H1 (cell line): Measurements from ENCODE around the gene PHLDA2. TPM values are rescaled to one million over a fixed set of nuclear protein-coding genes. Genes with fewer than 3 reads are reported as not detected.

Experiments used
- CTCF ChIA-PET: fragments of 300-600 bp; sonication (Branson Sonifier 250); formaldehyde crosslinking; loops from one replicate; lab custom pipeline; 2021; ENCODE audit not compliant: partially characterized antibody; lab: Charles Lee
- POLR2A ChIA-PET: fragments of 300-600 bp; sonication (Branson Sonifier 250); formaldehyde crosslinking; loops from one replicate; lab custom pipeline; 2021; ENCODE audit warnings: inconsistent platforms; ENCODE audit not compliant: partially characterized antibody; lab: Charles Lee
- DNase-seq, 2 experiments: peaks; one replicate each; pipeline versions ENCODE4 v3.0.0 to v3.0.0-alpha.2; 2010 to 2022; ENCODE audit warnings: low spot score in 2 of 2, low read depth in 1 of 2, mixed read lengths in 1 of 2
- FAIRE-seq: peaks from 2 replicates; lab custom pipeline; 2011; peaks lifted over from hg19 to GRCh38; lab: Jason Lieb, UNC
- H2AFZ ChIP-seq: 2 replicates; pipeline ENCODE4 v1.8.1; 2012; ENCODE audit warnings: low read length, inconsistent platforms
- H2AK5ac ChIP-seq: 2 replicates; pipeline ENCODE4 v1.6.1; 2013; ENCODE audit warnings: low read depth, low read length
- H2BK120ac ChIP-seq: replicated peaks from 2 replicates; pipeline ENCODE3; 2013; ENCODE audit warnings: low read depth, low read length, inconsistent platforms
- H2BK12ac ChIP-seq: 2 replicates; pipeline ENCODE4 v1.6.1; 2013; ENCODE audit warnings: low read depth, low read length
- H2BK15ac ChIP-seq: 2 replicates; pipeline ENCODE4 v1.6.1; 2013; ENCODE audit warnings: low read length
- H2BK20ac ChIP-seq: 2 replicates; pipeline ENCODE4 v1.6.1; 2013; ENCODE audit warnings: low read length
- H2BK5ac ChIP-seq: 2 replicates; pipeline ENCODE4 v1.6.1; 2013; ENCODE audit warnings: low read depth, low read length
- H3K14ac ChIP-seq: 2 replicates; pipeline ENCODE4 v1.6.1; 2013; ENCODE audit warnings: inconsistent platforms; ENCODE audit not compliant: insufficient read length
- H3K18ac ChIP-seq: 2 replicates; pipeline ENCODE4 v1.6.1; 2013; ENCODE audit warnings: low read length; ENCODE audit errors: extremely low read depth
- H3K23ac ChIP-seq: 2 replicates; pipeline ENCODE4 v1.6.1; 2013; ENCODE audit warnings: inconsistent platforms; ENCODE audit not compliant: insufficient read length
- H3K23me2 ChIP-seq: 2 replicates; pipeline ENCODE4 v1.6.1; 2013; ENCODE audit warnings: low read depth, low read length
- H3K27ac ChIP-seq: 2 replicates; pipeline ENCODE4 v1.6.1; 2011; ENCODE audit warnings: low read depth, low read length, inconsistent platforms
- H3K27me3 ChIP-seq, 4 experiments: replicated peaks in 1 of 4; 1 replicate in 1 of 4; 2 replicates in 3 of 4; pipeline versions ENCODE4 v1.6.1 to v1.8.1; 2011 to 2013; ENCODE audit warnings: low read length in 3 of 4, mild to moderate bottlenecking in 3 of 4, inconsistent platforms in 2 of 4, mixed read lengths in 2 of 4, moderate library complexity in 1 of 4; ENCODE audit not compliant: control insufficient read depth in 3 of 4, insufficient read depth in 3 of 4; ENCODE audit errors: extremely low read depth in 1 of 4
- H3K36me3 ChIP-seq, 4 experiments: 2 replicates each; pipeline versions ENCODE4 v1.6.1 to v1.8.1; 2011 to 2013; ENCODE audit warnings: mild to moderate bottlenecking in 4 of 4, low read length in 3 of 4, moderate library complexity in 2 of 4, control low read depth in 1 of 4, inconsistent platforms in 1 of 4; ENCODE audit not compliant: insufficient read depth in 4 of 4, control insufficient read depth in 2 of 4
- H3K4ac ChIP-seq: replicated peaks from 2 replicates; pipeline ENCODE3; 2013; ENCODE audit warnings: low read length, low read depth, mixed read lengths, inconsistent platforms; ENCODE audit not compliant: insufficient read length
- H3K4me1 ChIP-seq, 4 experiments: replicated peaks in 1 of 4; 1 replicate in 1 of 4; 2 replicates in 3 of 4; pipeline versions ENCODE4 v1.6.1 to v1.8.1; 2011 to 2013; ENCODE audit warnings: low read length in 3 of 4, inconsistent platforms in 2 of 4, mixed read lengths in 1 of 4; ENCODE audit not compliant: insufficient read depth in 4 of 4, control insufficient read depth in 3 of 4
- H3K4me2 ChIP-seq, 2 experiments: 2 replicates each; pipeline versions ENCODE4 v1.6.1 to v1.8.1; 2011 to 2013; ENCODE audit warnings: low read depth in 2 of 2, low read length in 2 of 2, control low read depth in 1 of 2, inconsistent platforms in 1 of 2, mild to moderate bottlenecking in 1 of 2; ENCODE audit not compliant: insufficient read depth in 1 of 2
- H3K4me3 ChIP-seq, 4 experiments: fragments of 200-600, 300-600 bp in 1 of 4; sonication (generic), shearing (Covaris generic), sonication (Bioruptor Twin) in 1 of 4; 2 replicates each; pipeline versions ENCODE4 v1.5.1 to v1.8.1; 2011 to 2016; ENCODE audit warnings: low read length in 4 of 4, low read depth in 3 of 4, control low read depth in 2 of 4, inconsistent platforms in 2 of 4, mild to moderate bottlenecking in 2 of 4, mixed read lengths in 1 of 4, moderate library complexity in 1 of 4; ENCODE audit not compliant: insufficient read depth in 2 of 4; ENCODE audit errors: extremely low read depth in 1 of 4
- H3K56ac ChIP-seq: replicated peaks from 2 replicates; pipeline ENCODE3; 2013; ENCODE audit warnings: low read depth, mild to moderate bottlenecking, mixed read lengths, low read length, inconsistent platforms; ENCODE audit not compliant: insufficient read length
- H3K79me1 ChIP-seq: 2 replicates; pipeline ENCODE4 v1.6.1; 2013; ENCODE audit warnings: low read depth, low read length, control low read depth
- H3K79me2 ChIP-seq, 2 experiments: 2 replicates each; pipeline versions ENCODE4 v1.6.1 to v1.8.1; 2012 to 2013; ENCODE audit warnings: low read length in 2 of 2, mild to moderate bottlenecking in 2 of 2, inconsistent platforms in 1 of 2; ENCODE audit not compliant: insufficient read depth in 2 of 2, control insufficient read depth in 1 of 2
- H3K9ac ChIP-seq, 4 experiments: replicated peaks in 1 of 4; 1 replicate in 1 of 4; 2 replicates in 3 of 4; pipeline versions ENCODE4 v1.6.1 to v1.8.1; 2011 to 2013; ENCODE audit warnings: low read depth in 3 of 4, low read length in 3 of 4, control low read depth in 2 of 4, mild to moderate bottlenecking in 2 of 4, moderate library complexity in 2 of 4, inconsistent platforms in 1 of 4; ENCODE audit errors: extremely low read depth in 1 of 4
- H3K9me3 ChIP-seq, 2 experiments: 2 replicates each; pipeline versions ENCODE4 v1.6.1 to v1.8.1; 2012 to 2013; ENCODE audit warnings: mild to moderate bottlenecking in 2 of 2, moderate library complexity in 2 of 2, control low read depth in 1 of 2, inconsistent platforms in 1 of 2, low read depth in 1 of 2, low read length in 1 of 2, mixed read lengths in 1 of 2; ENCODE audit not compliant: insufficient read depth in 2 of 2
- H4K20me1 ChIP-seq, 2 experiments: replicated peaks in 1 of 2; 2 replicates each; pipeline versions ENCODE3 to v1.8.1; 2011 to 2013; ENCODE audit warnings: inconsistent platforms in 2 of 2, low read length in 2 of 2, mild to moderate bottlenecking in 1 of 2; ENCODE audit not compliant: insufficient read depth in 2 of 2, control insufficient read depth in 1 of 2
- H4K5ac ChIP-seq: 2 replicates; pipeline ENCODE4 v1.6.1; 2013; ENCODE audit warnings: low read length, low read depth, mixed read lengths, inconsistent platforms; ENCODE audit not compliant: insufficient read length
- H4K8ac ChIP-seq: 2 replicates; pipeline ENCODE4 v1.8.0; 2013; ENCODE audit warnings: mild to moderate bottlenecking, moderate library complexity, low read length, inconsistent platforms; ENCODE audit not compliant: insufficient read depth; ENCODE audit errors: extremely low read depth
- H4K91ac ChIP-seq: replicated peaks from 2 replicates; pipeline ENCODE3; 2013; ENCODE audit warnings: low read length, mixed read lengths, inconsistent platforms; ENCODE audit not compliant: insufficient read length
- BACH1 ChIP-seq: IDR thresholded peaks from 2 replicates; pipeline ENCODE4 v1.6.1; 2012; ENCODE audit warnings: low read length, improper control_type of control experiment
- CBX5 ChIP-seq: fragments of 300-800, 300-1000 bp; sonication (generic); IDR thresholded peaks from 2 replicates; pipeline ENCODE4 v1.7.1; 2016; ENCODE audit warnings: antibody characterized with exemption, low read length, low read depth
- CHD2 ChIP-seq: IDR thresholded peaks from 2 replicates; pipeline ENCODE4 v1.6.1; 2012; ENCODE audit warnings: low read length, improper control_type of control experiment
- MAFK ChIP-seq: IDR thresholded peaks from 2 replicates; pipeline ENCODE4 v1.6.1; 2012; ENCODE audit warnings: low read depth, mild to moderate bottlenecking, improper control_type of control experiment, low read length
- TAF1 ChIP-seq: IDR thresholded peaks from 2 replicates; pipeline ENCODE4 v1.6.1; 2011; ENCODE audit warnings: mild to moderate bottlenecking, low read depth, low read length
- WGBS, 2 experiments: shearing (Covaris generic) in 1 of 2; methylation state at CpG; one replicate each; pipeline versions ENCODE4 v1.1.6 to v1.1.7; 2013 to 2015; ENCODE audit warnings: low lambda C conversion rate in 2 of 2, mixed read lengths in 2 of 2, inconsistent platforms in 1 of 2, low coverage in 1 of 2, missing lambda C conversion rate in 1 of 2; ENCODE audit not compliant: insufficient replicate concordance in 2 of 2, insufficient coverage in 1 of 2, insufficient read length in 1 of 2; ENCODE audit errors: extremely low coverage in 1 of 2, missing lambda C conversion rate in 1 of 2; 5-methylcytosine and 5-hydroxymethylcytosine counted together
- polyA plus RNA-seq, 7 experiments: library from polyadenylated mRNA; depleted of rRNA in 3 of 7; stranded (reverse) in 5 of 7; unstranded in 2 of 7; fragments of >200 nt in 5 of 7; fragments of 200-250 nt in 2 of 7; gene quantifications; 1 replicate in 5 of 7; 2 replicates in 1 of 7; 4 replicates in 1 of 7; pipeline versions ENCODE4 v1.2.1 to v1.2.3, GENCODE V29; 2011 to 2013; ENCODE audit warnings: missing spikeins in 2 of 7, mixed read lengths in 2 of 7
- total RNA-seq: library from RNA; stranded (reverse); fragmentation: NEBNext Ultra II Directional; extraction: Animal tissue kit (Norgen Biotek cat#: 25700); gene quantifications from 2 replicates; pipeline ENCODE4 v1.2.1, GENCODE V29; 2021

The PHLDA2 gene
- total and polyA plus RNA-seq, 2 of the 8 experiments (the other 6 are each of a cell fraction or from before 2014, with no cell fraction given): 5.2 to 7.6 TPM

GRCh38 chr11:2940147-2940920 lies 11.1 kb upstream of the PHLDA2 start:
- no peak overlapping the region for H2BK20ac ChIP-seq
- peaks cover 6 to 16% of the 10 kb centered on the region in 2 experiments for H4K20me1 ChIP-seq
- H3K4me1 ChIP-seq: peaks cover 0 to 14% (median 6%) of the 10 kb centered on the region in 4 experiments; a peak in 6 of 7 replicates
- no peak for FAIRE-seq
- H3K27me3 ChIP-seq: no peaks in the 10 kb centered on the region
- peaks cover 7 to 13% (median 10%) of the 10 kb centered on the region in 4 experiments; a peak in 6 of 8 replicates for H3K36me3 ChIP-seq
- no peak overlapping the region for H3K23ac ChIP-seq
- H3K9me3 ChIP-seq: peaks cover 16 to 26% of the 10 kb centered on the region in 2 experiments
- H4K5ac ChIP-seq: no peak overlapping the region
- no peak overlapping the region for H2BK120ac ChIP-seq
- no peaks in the 10 kb centered on the region for H3K23me2 ChIP-seq
- no peak overlapping the region for H3K14ac ChIP-seq
- 88% methylated on average over 15 of the region's 16 CpGs; no CpG with 5 or more reads in 1 of the 2 experiments for WGBS, 2 experiments
- H4K91ac ChIP-seq: no peak overlapping the region
- no peak overlapping the region for H3K18ac ChIP-seq
- peaks cover 3% of the 10 kb centered on the region; the same call in 1 of the 2 replicates for H3K79me1 ChIP-seq
- POLR2A ChIA-PET: interaction anchor here (0.6 to 1.7 kb wide), 5 partner anchors 10 to 56 kb away, joined by 3 to 12 read pairs (median 5); partner anchors contain the start of gene PHLDA2
- no peak overlapping the region for H3K4me2 ChIP-seq
- H3K27ac ChIP-seq: no peak overlapping the region
- no peak overlapping the region for H2BK5ac ChIP-seq
- TF ChIP-seq CHD2 (no peak), MAFK (peak; percentile 34; the same call in 1 of the 2 replicates), CBX5 (no peak), TAF1 (no peak), BACH1 (0 out of 2 replicates have a peak, but pooled peaks have one; percentile 16)
- H3K79me2 ChIP-seq: no peaks in the 10 kb centered on the region
- no peak for DNase-seq
- H3K4ac ChIP-seq: no peak overlapping the region
- no peak overlapping the region; the same call in none of the 2 replicates for H4K8ac ChIP-seq
- H2AFZ ChIP-seq: no peak overlapping the region
- CTCF ChIA-PET: interaction anchor here (1.1 to 4.9 kb wide), 4 partner anchors 9 to 137 kb away, joined by 3 to 33 read pairs (median 4); partner anchors contain the start of gene PHLDA2
- no peak overlapping the region for H3K9ac ChIP-seq
- no peak overlapping the region for H3K4me3 ChIP-seq
- H2AK5ac ChIP-seq: no peak overlapping the region
- H2BK15ac ChIP-seq: no peak overlapping the region
- no peak overlapping the region for H3K56ac ChIP-seq
- H2BK12ac ChIP-seq: peak overlapping the region; percentile 17; the same call in 1 of the 2 replicates
